ENCODE data around the gene WDR18.

WDR18 gene

GRCh38 chr19:984165-984967, at the start of gene WDR18:
WDR18 (plus strand) TSS chr19:984345; CDS start chr19:984354, 9 bp downstream.
- DNase-seq (ENCODE audit: low spot score), result peak; percentile 95

- DNase-seq (ENCODE audit: low spot score), result peak; percentile 81
Measured at GRCh38 chr19:934865-935479, 49.2 kb upstream of the WDR18 start.

- no peak for DNase-seq (ENCODE audit: low spot score)
Measured at GRCh38 chr19:936175-936546, 48.0 kb upstream of the WDR18 start.

GRCh38 chr19:937259-937694, 46.9 kb upstream of the WDR18 start:
- no peak for DNase-seq (ENCODE audit: low spot score)

- DNase-seq (ENCODE audit: low spot score), result no peak
Measured at GRCh38 chr19:938233-938923, 45.8 kb upstream of the WDR18 start.

GRCh38 chr19:939439-939838, 44.7 kb upstream of the WDR18 start:
- DNase-seq (ENCODE audit: low spot score), result no peak

GRCh38 chr19:939922-940321, 44.2 kb upstream of the WDR18 start:
- DNase-seq (ENCODE audit: low spot score), result no peak

- DNase-seq (ENCODE audit: low spot score), result peak; percentile 76
Measured at GRCh38 chr19:940591-941291, 43.4 kb upstream of the WDR18 start.

GRCh38 chr19:941292-942132, 42.6 kb upstream of the WDR18 start:
- DNase-seq (ENCODE audit: low spot score), result no peak

GRCh38 chr19:942133-942645, 42.0 kb upstream of the WDR18 start:
- DNase-seq (ENCODE audit: low spot score), result no peak

GRCh38 chr19:943551-944170, 40.5 kb upstream of the WDR18 start:
- DNase-seq (ENCODE audit: low spot score), result no peak

GRCh38 chr19:944171-944567, 40.0 kb upstream of the WDR18 start:
- no peak for DNase-seq (ENCODE audit: low spot score)

- DNase-seq (ENCODE audit: low spot score), result no peak
Measured at GRCh38 chr19:944663-945241, 39.4 kb upstream of the WDR18 start.

GRCh38 chr19:945401-946252, 38.5 kb upstream of the WDR18 start:
- no peak for DNase-seq (ENCODE audit: low spot score)

- DNase-seq (ENCODE audit: low spot score), result no peak
Measured at GRCh38 chr19:947090-947706, 36.9 kb upstream of the WDR18 start.

- peak; percentile 62 for DNase-seq (ENCODE audit: low spot score)
Measured at GRCh38 chr19:947707-948539, 36.2 kb upstream of the WDR18 start.

GRCh38 chr19:948842-949496, 35.2 kb upstream of the WDR18 start:
- no peak for DNase-seq (ENCODE audit: low spot score)
